ENCODE measurements around the gene NFXL1. TPM values are rescaled to one million over a fixed set of nuclear protein-coding genes. Genes with fewer than 3 reads are reported as not detected.

NFXL1 gene
- total RNA-seq, 2 donors from 2014 or later, result 15.6 to 18.4 TPM

DNA sequence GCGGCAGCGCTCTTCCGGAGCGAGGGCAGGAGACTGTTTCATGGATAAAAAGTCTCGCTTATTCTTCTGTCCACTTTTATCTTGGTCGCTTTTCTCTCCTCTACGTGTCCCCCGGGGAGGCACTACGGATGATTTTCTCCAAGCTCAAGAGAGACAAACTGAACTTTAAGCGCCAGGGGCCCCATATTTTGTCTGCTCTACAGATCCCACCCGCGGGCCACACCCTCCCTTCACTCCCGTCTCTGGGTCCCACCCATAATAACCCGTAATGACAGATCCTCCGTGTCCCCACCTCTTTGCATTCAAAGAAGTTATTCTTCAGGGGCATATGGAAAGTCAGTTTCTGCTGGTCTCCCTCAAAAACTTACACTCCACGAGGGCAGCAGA lies 76.5 kb downstream of the NFXL1 start, which contains the start of gene CORIN:
Gene CORIN, minus strand, starts transcription at position 160 of the 387 bp plus-strand sequence. Its CDS starts 118 bp downstream, at position 42.
- H3K36me3 Mint-ChIP-seq (ENCODE audit: insufficient read depth in 2 of 2), result peaks cover under 1% of the 10 kb centered on the region in 2 donors

DNA sequence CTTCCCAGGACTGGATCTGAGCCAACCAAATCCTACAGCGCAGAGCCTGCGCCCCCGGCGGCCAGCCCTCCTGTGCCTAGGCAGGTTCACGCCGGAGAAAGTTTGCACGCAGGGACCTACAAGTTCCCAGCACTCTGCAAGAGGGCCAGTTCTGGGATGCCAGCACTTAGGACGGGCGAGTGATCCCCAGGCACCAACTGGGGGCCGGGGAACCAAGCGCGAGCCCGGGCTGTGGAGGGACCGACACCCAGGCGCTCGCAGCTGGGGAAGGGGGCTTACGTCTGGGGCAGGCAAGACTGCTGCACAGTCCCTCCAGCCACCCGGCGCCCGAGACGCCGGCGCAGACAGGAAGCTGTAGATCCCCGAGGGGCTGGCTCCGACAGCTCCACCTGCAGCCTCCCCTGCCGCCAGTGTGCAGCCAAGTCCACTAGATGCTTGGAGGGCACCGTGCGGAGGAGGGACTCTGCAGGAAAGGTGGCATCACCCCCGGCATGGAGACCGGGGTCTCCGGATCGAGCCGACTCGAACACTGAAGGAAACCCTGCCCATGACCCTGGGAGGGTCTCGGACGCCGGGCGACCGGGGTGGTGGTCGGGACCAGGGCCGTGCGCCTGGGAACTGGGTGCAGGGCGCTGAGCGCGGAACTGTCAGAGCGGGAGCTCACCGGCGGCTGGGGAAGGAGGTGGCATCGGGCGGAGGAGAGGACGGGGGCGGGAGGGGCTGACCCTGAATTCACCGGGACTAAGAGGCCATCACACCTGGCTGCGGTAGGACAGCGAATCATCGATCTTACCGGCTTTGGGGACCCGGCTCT lies 77.1 kb downstream of the NFXL1 start:
- peaks cover 37% of the 10 kb centered on the region for H3K4me1 Mint-ChIP-seq (ENCODE audit: low read depth)
- peaks cover 3 to 4% of the 10 kb centered on the region in 2 donors for H3K9me3 Mint-ChIP-seq
- peak overlapping the region; percentile 91 for H3K4me3 Mint-ChIP-seq
- peak; percentile 60 to 63 for DNase-seq
- ATAC-seq (replicated peaks in 1 of 2), result peak; percentile 66
- peaks cover 9% of the 10 kb centered on the region for H3K27me3 Mint-ChIP-seq (ENCODE audit: low read depth)
- peaks cover 1% of the 10 kb centered on the region in 2 donors for H3K36me3 Mint-ChIP-seq (ENCODE audit: insufficient read depth in 2 of 2)
- no peak overlapping the region for H3K27ac Mint-ChIP-seq

More for the DNA sequence above, 76.5 kb downstream of the NFXL1 start, which contains the start of gene CORIN:
- peak in 1 of 2 donors; percentile 5 for DNase-seq
- ATAC-seq (replicated peaks in 1 of 2), result no peak
- H3K4me3 Mint-ChIP-seq, result peak within 1 kb of the TSS; percentile 91
- peaks cover 5% of the 10 kb centered on the region for H3K27me3 Mint-ChIP-seq (ENCODE audit: low read depth)
- H3K27ac Mint-ChIP-seq, result no peak within 1 kb of the TSS
- H3K9me3 Mint-ChIP-seq, result peaks cover 2% of the 10 kb centered on the region in 2 donors
- peaks cover 37% of the 10 kb centered on the region for H3K4me1 Mint-ChIP-seq (ENCODE audit: low read depth)

DNA sequence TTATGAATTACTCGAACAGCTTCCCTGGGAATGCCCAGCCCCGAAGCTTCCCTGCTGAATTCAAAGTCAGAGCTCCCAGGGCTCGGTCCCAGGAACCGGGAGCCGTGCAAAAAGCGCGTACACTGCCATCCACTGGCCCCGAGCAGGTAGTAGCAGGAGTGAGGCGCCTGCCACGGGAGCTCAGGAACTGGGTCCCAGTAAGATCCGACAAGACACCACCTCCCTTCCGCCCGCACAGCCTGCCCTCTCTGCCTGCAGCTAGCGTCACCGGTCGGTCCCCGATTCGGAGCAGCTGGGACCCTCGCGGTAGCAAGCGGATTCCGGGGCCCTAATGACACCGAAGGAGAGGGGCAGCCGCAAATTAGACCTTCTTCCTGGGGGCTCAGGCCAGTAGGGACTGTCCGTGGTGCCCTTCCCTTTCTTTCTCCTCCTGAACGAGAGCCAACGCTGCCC lies 77.7 kb downstream of the NFXL1 start:
- H3K9me3 Mint-ChIP-seq, result peaks cover 3 to 4% of the 10 kb centered on the region in 2 donors
- DNase-seq, result peak; percentile 65 to 68
- peak overlapping the region; percentile 91 for H3K4me3 Mint-ChIP-seq
- peaks cover 37% of the 10 kb centered on the region for H3K4me1 Mint-ChIP-seq (ENCODE audit: low read depth)
- ATAC-seq (replicated peaks in 1 of 2), result peak; percentile 60 to 68
- peaks cover 1% of the 10 kb centered on the region in 2 donors for H3K36me3 Mint-ChIP-seq (ENCODE audit: insufficient read depth in 2 of 2)
- H3K27ac Mint-ChIP-seq, result no peak overlapping the region
- peaks cover 9% of the 10 kb centered on the region for H3K27me3 Mint-ChIP-seq (ENCODE audit: low read depth)

DNA sequence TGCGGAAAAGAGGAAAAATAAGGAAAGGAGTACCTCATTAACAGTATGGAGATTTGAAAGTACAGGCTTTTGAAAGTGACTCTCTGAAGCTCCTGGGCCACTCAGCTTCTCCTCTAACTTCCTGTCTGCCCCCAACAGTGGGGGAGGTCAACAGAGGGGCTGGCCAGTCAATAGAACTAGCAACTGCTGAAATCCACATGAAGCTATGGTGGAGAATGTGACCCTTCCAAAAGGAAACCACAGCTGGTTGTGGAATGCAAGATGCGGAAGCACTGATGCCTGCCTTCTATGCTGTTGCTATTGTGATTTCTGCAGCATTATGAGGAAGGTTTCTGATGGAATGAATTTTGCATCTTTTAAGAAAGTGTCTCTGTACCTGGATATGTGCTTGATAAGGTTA lies 78.9 kb downstream of the NFXL1 start:
- H3K4me3 Mint-ChIP-seq, result peak overlapping the region in 1 of 2 donors; percentile 91
- peaks cover 3 to 4% of the 10 kb centered on the region in 2 donors for H3K9me3 Mint-ChIP-seq

DNA sequence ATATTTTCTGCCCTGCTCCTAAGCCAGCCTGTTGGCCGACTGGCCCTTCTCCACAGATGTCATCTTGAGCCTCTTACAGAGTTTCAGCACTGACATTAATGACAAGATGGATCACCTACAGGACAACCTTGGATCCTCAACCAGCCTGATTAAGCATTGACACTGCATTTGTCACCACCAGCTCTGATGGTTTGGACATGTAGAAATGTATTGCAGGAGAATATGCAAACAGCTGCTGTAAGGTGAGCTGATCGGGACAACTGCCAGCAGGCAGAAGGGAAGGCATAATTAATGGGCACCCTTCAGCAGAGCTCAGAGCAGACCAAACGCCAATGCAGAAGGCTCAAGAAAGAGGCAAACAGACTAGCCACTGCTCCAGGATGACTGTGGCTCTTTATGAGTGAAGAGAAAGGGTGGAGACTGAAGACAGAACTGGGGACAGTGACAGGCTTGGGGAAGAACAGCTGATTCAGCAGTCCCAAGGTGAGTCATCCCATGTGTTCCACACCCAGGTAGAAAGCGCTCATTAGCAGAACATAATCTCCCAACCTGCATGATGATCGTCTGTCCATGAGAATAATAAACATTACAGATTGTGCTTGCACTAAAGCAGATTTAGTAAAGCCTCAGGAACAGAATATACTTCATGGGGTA lies 83.2 kb downstream of the NFXL1 start:
- DNase-seq (no peak), ATAC-seq (replicated peaks in 1 of 2) (peak; percentile 44 to 49)
- H3K4me1 Mint-ChIP-seq (ENCODE audit: low read depth), result peaks cover 20% of the 10 kb centered on the region
- peaks cover 9% of the 10 kb centered on the region for H3K27me3 Mint-ChIP-seq (ENCODE audit: low read depth)
- peaks cover 3 to 4% of the 10 kb centered on the region in 2 donors for H3K9me3 Mint-ChIP-seq
- no peak overlapping the region for H3K27ac Mint-ChIP-seq
- H3K4me3 Mint-ChIP-seq, result no peak overlapping the region
- peaks cover 1% of the 10 kb centered on the region in 2 donors for H3K36me3 Mint-ChIP-seq (ENCODE audit: insufficient read depth in 2 of 2)

More for the DNA sequence above, 78.9 kb downstream of the NFXL1 start:
- peaks cover 1% of the 10 kb centered on the region in 2 donors for H3K36me3 Mint-ChIP-seq (ENCODE audit: insufficient read depth in 2 of 2)
- H3K27ac Mint-ChIP-seq, result no peak overlapping the region
- peaks cover 9% of the 10 kb centered on the region for H3K27me3 Mint-ChIP-seq (ENCODE audit: low read depth)
- ATAC-seq (replicated peaks in 1 of 2) (no peak), DNase-seq (no peak)
- peaks cover 44% of the 10 kb centered on the region for H3K4me1 Mint-ChIP-seq (ENCODE audit: low read depth)

DNA sequence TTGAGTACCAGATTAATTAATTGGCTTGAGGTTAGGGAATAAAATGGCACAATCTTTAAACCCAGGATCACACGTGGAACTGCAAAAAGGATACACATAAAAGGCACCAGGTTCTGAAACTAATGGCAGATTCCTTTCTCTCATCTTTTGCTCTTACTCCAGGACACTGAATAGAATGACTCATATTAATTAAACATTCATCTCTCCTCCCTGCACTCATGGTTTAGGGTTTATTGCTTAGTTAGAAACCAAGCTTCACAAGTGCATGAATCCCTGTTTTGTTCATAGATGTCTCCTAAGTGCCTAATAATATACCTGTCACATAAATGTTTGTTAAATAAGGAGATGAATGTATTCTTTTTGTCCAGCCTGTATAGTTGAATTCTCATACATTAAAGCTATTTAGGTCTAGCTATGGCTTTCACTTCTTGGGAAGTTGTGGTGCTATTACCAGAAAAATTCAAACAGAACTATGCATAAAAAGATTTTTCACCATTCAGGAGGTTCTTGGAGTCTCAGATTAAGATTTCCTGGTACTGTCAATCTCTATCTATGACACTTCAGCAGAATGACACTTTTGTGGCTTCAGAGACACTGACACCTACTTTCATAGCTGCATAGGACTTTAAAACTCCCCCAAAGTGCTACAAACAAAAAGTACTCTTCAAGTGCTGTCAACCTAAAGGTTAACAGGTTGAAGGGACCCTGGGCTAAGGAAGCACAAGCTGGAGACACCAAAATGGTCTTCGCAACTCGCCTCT lies 83.9 kb downstream of the NFXL1 start:
- no peak for DNase-seq
- H3K4me1 Mint-ChIP-seq (ENCODE audit: low read depth), result peaks cover 14% of the 10 kb centered on the region
- H3K4me3 Mint-ChIP-seq, result no peak overlapping the region
- H3K9me3 Mint-ChIP-seq, result peaks cover 3 to 4% of the 10 kb centered on the region in 2 donors
- H3K27me3 Mint-ChIP-seq (ENCODE audit: low read depth), result peaks cover 9% of the 10 kb centered on the region
- peak overlapping the region; percentile 40 for H3K27ac Mint-ChIP-seq
- H3K36me3 Mint-ChIP-seq (ENCODE audit: insufficient read depth in 2 of 2), result peaks cover 1% of the 10 kb centered on the region in 2 donors
- ATAC-seq (replicated peaks in 1 of 2), result peak in 1 of 2 donors; percentile 23

DNA sequence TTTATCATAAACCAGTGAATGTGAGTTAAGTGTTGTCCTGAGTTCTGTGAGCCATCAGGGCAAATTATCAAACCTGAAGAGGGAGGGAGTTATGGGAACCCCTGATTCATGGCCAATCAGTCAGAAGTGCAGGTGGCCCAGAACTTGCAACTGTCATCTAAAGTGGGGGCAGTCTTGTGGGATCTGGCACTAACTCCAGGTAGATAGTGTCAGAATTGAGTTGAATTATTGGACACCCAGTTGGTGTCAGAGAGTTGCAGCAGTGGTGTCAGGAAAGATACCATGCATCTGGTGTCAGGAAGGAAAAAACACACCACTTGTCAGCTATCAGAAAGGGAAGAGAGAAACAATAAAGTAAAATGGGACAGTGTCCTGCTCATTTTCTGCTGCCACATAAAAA lies 84.9 kb downstream of the NFXL1 start:
- Mint-ChIP-seq H3K4me1 (ENCODE audit: low read depth) (peaks cover 14% of the 10 kb centered on the region), H3K27ac (no peak overlapping the region)

DNA sequence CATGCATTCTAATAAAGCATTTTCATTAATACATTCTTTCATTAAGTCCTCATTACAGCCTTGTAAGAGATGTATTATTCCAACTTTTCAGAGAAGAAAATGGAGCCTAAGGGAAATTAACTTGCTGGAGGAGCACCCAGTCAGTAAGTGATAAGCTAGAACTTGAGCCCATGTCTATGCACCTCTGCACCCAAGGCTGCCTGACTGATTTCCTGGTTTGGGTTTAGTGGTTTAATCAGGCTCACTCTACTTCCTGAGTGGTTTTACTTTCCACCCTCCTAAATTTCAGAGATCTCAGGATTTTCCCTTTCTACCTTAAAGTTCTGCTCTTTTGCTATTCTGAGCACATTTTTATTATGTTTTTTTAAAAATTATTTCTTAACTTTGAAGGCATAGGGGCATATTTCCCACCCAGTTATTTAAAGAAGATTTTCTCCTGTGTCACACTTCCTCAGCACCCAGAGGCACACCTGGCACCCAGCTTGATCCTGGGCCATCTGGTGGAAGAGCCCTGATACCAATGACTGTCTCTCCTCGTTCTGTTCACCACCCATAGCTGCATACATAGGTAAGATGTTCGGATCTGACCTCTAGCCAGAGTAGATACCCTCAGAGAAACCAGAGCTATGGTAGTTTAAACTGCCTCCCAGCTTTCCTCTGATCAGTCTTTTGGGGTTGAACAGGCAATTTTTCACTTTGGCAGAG lies 86.9 kb downstream of the NFXL1 start:
- Mint-ChIP-seq H3K4me3 (no peak overlapping the region), H3K27ac (no peak overlapping the region), H3K36me3 (ENCODE audit: insufficient read depth in 2 of 2) (no peaks in the 10 kb centered on the region), H3K9me3 (no peaks in the 10 kb centered on the region), H3K4me1 (ENCODE audit: low read depth) (peaks cover 14% of the 10 kb centered on the region), H3K27me3 (ENCODE audit: low read depth) (no peaks in the 10 kb centered on the region)
- DNase-seq (no peak), ATAC-seq (replicated peaks in 1 of 2) (no peak)

More for the DNA sequence above, 84.9 kb downstream of the NFXL1 start:
- ATAC-seq (replicated peaks in 1 of 2), result no peak
- DNase-seq, result no peak
- Mint-ChIP-seq H3K27me3 (ENCODE audit: low read depth) (peaks cover 9% of the 10 kb centered on the region), H3K4me3 (no peak overlapping the region), H3K9me3 (peaks cover 3 to 4% of the 10 kb centered on the region in 2 donors), H3K36me3 (ENCODE audit: insufficient read depth in 2 of 2) (peaks cover 1% of the 10 kb centered on the region in 2 donors)

DNA sequence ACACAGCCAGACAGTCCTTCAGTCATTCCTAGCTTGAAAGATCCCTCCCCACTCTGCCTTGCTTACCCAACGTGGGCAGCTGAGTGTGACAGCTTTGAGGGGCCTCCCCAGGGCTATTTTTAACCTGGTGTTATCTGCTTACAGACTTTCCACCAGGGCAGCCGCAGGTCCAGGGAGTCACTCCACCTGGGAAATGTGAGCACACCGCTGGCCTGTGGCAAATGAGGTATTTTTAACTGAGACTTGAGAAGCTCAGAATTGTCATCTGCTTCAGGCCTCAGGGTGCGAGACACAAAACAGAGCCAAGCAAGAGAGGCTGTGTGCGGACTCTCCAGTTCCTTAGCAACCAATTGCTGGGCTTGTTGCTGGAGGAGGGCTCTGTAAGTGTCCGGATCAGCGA lies 89.5 kb downstream of the NFXL1 start:
- H3K9me3 Mint-ChIP-seq, result no peaks in the 10 kb centered on the region
- peaks cover 5% of the 10 kb centered on the region for H3K4me1 Mint-ChIP-seq (ENCODE audit: low read depth)
- DNase-seq, result no peak
- H3K36me3 Mint-ChIP-seq (ENCODE audit: insufficient read depth in 2 of 2), result no peaks in the 10 kb centered on the region
- ATAC-seq (replicated peaks in 1 of 2), result no peak
- H3K27me3 Mint-ChIP-seq (ENCODE audit: low read depth), result no peaks in the 10 kb centered on the region
- no peak overlapping the region for H3K27ac Mint-ChIP-seq
- no peak overlapping the region for H3K4me3 Mint-ChIP-seq

DNA sequence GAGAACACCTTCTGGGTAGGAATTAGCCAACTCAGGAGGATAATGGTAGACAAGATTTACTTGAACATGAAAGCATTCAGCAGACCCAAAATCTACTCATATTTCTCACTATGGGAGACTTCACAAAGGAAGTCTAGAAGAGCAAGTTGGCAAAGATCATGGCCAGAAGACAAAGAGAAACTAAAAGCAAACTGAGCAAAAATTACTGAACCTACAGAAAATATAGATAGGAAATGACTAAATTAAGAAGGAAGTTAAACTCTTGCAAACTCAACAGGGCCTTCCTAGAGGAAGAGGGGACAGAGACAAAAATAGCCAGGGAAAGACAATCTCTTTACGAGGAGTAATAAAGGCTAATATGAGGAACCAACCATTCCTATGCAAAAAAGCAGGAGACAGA lies 95.2 kb downstream of the NFXL1 start:
- Mint-ChIP-seq H3K4me1 (ENCODE audit: low read depth) (no peaks in the 10 kb centered on the region), H3K27me3 (ENCODE audit: low read depth) (peaks cover 6% of the 10 kb centered on the region), H3K36me3 (ENCODE audit: insufficient read depth in 2 of 2) (no peaks in the 10 kb centered on the region), H3K9me3 (no peaks in the 10 kb centered on the region), H3K4me3 (no peak overlapping the region), H3K27ac (no peak overlapping the region)
- ATAC-seq (replicated peaks in 1 of 2) (no peak), DNase-seq (no peak)

DNA sequence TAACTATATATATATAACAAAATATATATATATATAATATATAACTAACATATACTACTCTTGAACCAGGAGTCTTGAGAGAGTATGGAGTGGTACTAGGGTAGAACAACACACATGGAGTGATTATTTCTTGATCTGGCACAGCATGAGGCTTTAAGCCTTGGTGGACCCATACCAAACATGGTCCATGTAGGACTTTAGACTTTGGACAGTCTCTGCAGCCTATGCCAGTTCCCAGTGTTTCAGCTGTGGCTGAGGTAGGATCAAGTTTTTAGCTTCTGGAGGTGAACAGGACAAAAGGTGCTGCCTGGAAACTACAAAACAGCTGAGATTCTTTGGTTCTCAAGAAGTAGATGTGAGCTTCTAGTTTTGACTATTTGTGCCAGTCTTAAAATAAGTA lies 97.1 kb downstream of the NFXL1 start:
- H3K4me1 Mint-ChIP-seq (ENCODE audit: low read depth), result no peaks in the 10 kb centered on the region
- no peak for DNase-seq
- H3K4me3 Mint-ChIP-seq, result no peak overlapping the region
- no peak overlapping the region for H3K27ac Mint-ChIP-seq
- H3K36me3 Mint-ChIP-seq (ENCODE audit: insufficient read depth in 2 of 2), result no peaks in the 10 kb centered on the region
- no peak for ATAC-seq (replicated peaks in 1 of 2)
- H3K27me3 Mint-ChIP-seq (ENCODE audit: low read depth), result peaks cover 6% of the 10 kb centered on the region
- no peaks in the 10 kb centered on the region for H3K9me3 Mint-ChIP-seq

DNA sequence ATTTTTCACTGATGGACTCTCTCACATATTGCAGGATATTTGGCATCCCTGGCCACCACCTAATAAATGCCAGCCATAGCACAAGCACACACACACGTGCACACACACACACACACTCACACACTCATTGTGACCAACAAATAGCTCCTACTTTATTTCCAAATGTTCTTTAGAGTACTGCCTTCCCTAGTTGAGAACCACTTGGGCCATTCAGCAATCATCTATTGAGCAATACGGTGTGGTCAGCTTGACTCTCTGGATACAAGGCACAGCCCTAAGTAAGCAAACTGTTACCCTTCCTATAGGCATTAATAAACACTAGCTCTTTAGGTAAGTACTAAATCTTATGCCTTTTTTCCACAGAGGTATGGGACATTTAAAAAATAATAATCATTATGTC lies 97.6 kb downstream of the NFXL1 start:
- ATAC-seq (replicated peaks in 1 of 2) (no peak), DNase-seq (no peak)
- no peaks in the 10 kb centered on the region for H3K4me1 Mint-ChIP-seq (ENCODE audit: low read depth)
- no peak overlapping the region for H3K4me3 Mint-ChIP-seq
- H3K27me3 Mint-ChIP-seq (ENCODE audit: low read depth), result peaks cover 6% of the 10 kb centered on the region
- no peak overlapping the region for H3K27ac Mint-ChIP-seq
- no peaks in the 10 kb centered on the region for H3K36me3 Mint-ChIP-seq (ENCODE audit: insufficient read depth in 2 of 2)
- H3K9me3 Mint-ChIP-seq, result no peaks in the 10 kb centered on the region
